Endothelial cell of umbilical vein (primary cell): ENCODE measurements around the gene RASD2.

ENCODE experiments used
- EZH2 ChIP-seq: IDR thresholded peaks from 2 replicates; pipeline ENCODE4 v1.6.1; 2012; ENCODE audit warnings: borderline replicate concordance, low read depth, mild to moderate bottlenecking, moderate library complexity, low read length, inconsistent platforms; ENCODE audit not compliant: severe bottlenecking
- FOS ChIP-seq: IDR thresholded peaks from 2 replicates; pipeline ENCODE4 v1.6.1; 2011; ENCODE audit warnings: mild to moderate bottlenecking, low read length, moderate library complexity, borderline replicate concordance; ENCODE audit not compliant: insufficient read depth
- JUN ChIP-seq: IDR thresholded peaks from 2 replicates; pipeline ENCODE4 v1.6.1; 2011; ENCODE audit warnings: borderline replicate concordance, low read depth; ENCODE audit not compliant: insufficient read length, insufficient read depth
- MYC ChIP-seq: IDR thresholded peaks from one replicate; pipeline ENCODE4 v1.6.1; 2011; ENCODE audit warnings: mild to moderate bottlenecking, low read depth, low read length
- POLR2A ChIP-seq: IDR thresholded peaks from 2 replicates; pipeline ENCODE4 v1.6.1; 2012; ENCODE audit warnings: low read depth, mild to moderate bottlenecking, control low read depth, low read length
- POLR2AphosphoS5 ChIP-seq: IDR thresholded peaks from 2 replicates; pipeline ENCODE4 v1.6.1; 2012; ENCODE audit warnings: low read depth, mild to moderate bottlenecking, control low read depth, low read length, moderate library complexity; ENCODE audit not compliant: insufficient read depth
- TF ChIP-seq, protein P1 (sequence below), 2 donors: IDR thresholded peaks; 1 replicate in 1 of 2; 2 replicates in 1 of 2; pipeline ENCODE4 v1.5.1; 2011; ENCODE audit warnings: low read length in 2 of 2, mild to moderate bottlenecking in 2 of 2, moderate library complexity in 2 of 2, control low read depth in 1 of 2, inconsistent platforms in 1 of 2, low read depth in 1 of 2; ENCODE audit not compliant: insufficient read depth in 1 of 2; ENCODE audit errors: extremely low read depth in 1 of 2
- TF ChIP-seq, protein P2 (sequence below): IDR thresholded peaks from 2 replicates; pipeline ENCODE4 v1.6.1; 2011; ENCODE audit not compliant: insufficient read depth, insufficient read length

DNA sequence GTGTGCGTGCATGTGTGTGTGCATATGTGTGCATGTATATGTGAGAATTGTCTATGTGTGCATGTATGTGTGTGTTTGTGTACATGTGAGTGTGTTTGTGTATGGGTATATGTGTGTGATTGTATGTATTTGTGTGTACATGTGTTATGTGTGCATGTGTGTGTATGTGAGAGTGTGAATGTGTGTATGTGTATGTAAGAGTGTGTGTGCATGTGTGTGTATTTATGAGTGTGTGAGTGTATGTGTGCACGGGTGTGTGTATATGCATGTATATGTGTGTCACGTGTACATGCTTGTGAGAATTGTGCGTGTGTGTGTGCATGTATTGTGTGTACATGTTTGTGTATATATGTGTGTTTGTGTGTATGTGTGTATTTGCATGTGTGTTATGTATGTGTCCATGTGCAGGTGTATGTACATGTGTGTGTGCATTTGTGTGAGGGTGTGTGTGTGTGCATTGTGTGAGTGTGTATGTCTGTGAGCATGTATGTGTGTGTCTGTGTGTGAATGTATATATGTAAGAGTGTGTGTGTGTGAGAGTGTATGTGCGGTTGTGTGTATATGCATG is 60.5 kb downstream of the RASD2 start:
- TF ChIP-seq, protein P1, sequence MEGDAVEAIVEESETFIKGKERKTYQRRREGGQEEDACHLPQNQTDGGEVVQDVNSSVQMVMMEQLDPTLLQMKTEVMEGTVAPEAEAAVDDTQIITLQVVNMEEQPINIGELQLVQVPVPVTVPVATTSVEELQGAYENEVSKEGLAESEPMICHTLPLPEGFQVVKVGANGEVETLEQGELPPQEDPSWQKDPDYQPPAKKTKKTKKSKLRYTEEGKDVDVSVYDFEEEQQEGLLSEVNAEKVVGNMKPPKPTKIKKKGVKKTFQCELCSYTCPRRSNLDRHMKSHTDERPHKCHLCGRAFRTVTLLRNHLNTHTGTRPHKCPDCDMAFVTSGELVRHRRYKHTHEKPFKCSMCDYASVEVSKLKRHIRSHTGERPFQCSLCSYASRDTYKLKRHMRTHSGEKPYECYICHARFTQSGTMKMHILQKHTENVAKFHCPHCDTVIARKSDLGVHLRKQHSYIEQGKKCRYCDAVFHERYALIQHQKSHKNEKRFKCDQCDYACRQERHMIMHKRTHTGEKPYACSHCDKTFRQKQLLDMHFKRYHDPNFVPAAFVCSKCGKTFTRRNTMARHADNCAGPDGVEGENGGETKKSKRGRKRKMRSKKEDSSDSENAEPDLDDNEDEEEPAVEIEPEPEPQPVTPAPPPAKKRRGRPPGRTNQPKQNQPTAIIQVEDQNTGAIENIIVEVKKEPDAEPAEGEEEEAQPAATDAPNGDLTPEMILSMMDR (IDR thresholded peaks at IDR 0.05; ENCODE audit: extremely low read depth in 1 of 2, insufficient read depth in 1 of 2, low read depth in 1 of 2, low read length in 2 of 2) = no peak
- TF ChIP-seq POLR2A (no peak), EZH2 (no peak), MYC (no peak), POLR2AphosphoS5 (no peak), JUN (no peak), FOS (no peak)
- TF ChIP-seq, protein P2, sequence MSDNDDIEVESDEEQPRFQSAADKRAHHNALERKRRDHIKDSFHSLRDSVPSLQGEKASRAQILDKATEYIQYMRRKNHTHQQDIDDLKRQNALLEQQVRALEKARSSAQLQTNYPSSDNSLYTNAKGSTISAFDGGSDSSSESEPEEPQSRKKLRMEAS = no peak
